NB4 (cell line): ENCODE measurements around the gene TBC1D2B.

Experiments used
- DNase-seq: peaks from one replicate; pipeline ENCODE4 v3.0.0; 2010; ENCODE audit warnings: low read depth
- H3K4me3 ChIP-seq: one replicate; pipeline ENCODE4 v1.5.1; 2011; ENCODE audit warnings: mild to moderate bottlenecking, low read depth, low read length, moderate library complexity
- MYC ChIP-seq: IDR thresholded peaks from 2 replicates; pipeline ENCODE4 v1.6.1; 2011; ENCODE audit warnings: low read depth, low read length
- POLR2A ChIP-seq: IDR thresholded peaks from 2 replicates; pipeline ENCODE4 v1.6.1; 2011; ENCODE audit warnings: mild to moderate bottlenecking; ENCODE audit not compliant: insufficient read length; ENCODE audit errors: extremely low read depth
- TF ChIP-seq, protein P1 (sequence below): IDR thresholded peaks from one replicate; pipeline ENCODE4 v1.5.1; 2012; ENCODE audit warnings: low read depth, low read length
- TF ChIP-seq, protein P2 (sequence below): IDR thresholded peaks from 2 replicates; pipeline ENCODE4 v1.6.1; 2011; ENCODE audit warnings: low read depth, low read length

Gene TBC1D2B

DNA sequence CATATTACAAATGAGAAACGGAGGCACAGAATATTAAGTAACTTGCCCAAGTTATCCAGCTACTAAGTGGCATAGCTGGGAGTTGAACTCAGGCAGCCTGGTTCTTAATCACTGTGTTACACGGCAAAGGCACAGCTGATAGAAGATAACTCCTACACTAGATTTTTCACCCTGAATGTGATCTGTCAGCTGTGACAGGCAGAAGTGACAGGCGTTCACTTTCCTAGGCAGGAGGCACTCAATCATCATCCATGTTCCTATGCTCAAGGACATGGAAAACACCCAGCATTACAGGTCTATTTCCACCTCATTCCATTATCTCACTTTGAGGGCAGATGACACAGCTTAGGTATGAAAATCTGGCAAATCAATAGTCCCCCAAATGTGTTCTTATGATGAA is 35.6 kb downstream of the TBC1D2B start:
- no peak for DNase-seq
- H3K4me3 ChIP-seq = no peak overlapping the region
- TF ChIP-seq POLR2A (no peak), MYC (no peak)
- TF ChIP-seq, protein P1, sequence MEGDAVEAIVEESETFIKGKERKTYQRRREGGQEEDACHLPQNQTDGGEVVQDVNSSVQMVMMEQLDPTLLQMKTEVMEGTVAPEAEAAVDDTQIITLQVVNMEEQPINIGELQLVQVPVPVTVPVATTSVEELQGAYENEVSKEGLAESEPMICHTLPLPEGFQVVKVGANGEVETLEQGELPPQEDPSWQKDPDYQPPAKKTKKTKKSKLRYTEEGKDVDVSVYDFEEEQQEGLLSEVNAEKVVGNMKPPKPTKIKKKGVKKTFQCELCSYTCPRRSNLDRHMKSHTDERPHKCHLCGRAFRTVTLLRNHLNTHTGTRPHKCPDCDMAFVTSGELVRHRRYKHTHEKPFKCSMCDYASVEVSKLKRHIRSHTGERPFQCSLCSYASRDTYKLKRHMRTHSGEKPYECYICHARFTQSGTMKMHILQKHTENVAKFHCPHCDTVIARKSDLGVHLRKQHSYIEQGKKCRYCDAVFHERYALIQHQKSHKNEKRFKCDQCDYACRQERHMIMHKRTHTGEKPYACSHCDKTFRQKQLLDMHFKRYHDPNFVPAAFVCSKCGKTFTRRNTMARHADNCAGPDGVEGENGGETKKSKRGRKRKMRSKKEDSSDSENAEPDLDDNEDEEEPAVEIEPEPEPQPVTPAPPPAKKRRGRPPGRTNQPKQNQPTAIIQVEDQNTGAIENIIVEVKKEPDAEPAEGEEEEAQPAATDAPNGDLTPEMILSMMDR = no peak
- TF ChIP-seq, protein P2, sequence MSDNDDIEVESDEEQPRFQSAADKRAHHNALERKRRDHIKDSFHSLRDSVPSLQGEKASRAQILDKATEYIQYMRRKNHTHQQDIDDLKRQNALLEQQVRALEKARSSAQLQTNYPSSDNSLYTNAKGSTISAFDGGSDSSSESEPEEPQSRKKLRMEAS = no peak

DNA sequence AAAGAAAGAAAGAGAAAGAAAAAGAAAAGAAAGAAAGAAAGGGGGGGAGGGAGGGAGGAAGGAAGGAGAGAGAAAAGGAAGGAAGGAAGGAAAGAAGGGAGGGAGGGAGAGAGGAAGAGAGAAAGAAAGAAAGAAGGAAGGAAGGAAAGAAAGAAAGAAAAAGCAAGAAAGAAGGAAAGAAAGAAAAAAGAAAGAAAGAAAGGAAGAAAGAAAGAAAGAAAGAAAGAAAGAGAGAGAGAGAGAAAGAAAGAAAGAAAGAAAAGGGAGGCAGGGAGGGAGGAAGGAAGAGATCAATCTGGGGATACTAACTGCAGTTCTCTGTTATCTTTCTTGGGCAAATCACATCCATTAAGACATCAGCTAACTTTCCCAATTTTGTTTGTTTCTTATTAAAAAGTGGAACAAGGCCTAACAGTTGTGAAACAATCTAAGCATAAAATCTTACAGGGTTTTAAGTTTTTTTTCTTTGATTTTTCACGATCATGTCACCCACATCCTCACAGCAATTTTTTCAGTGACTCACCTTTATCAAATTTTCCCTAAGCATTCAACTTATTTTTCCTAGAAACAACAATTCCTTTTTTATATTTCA is 36.8 kb downstream of the TBC1D2B start:
- TF ChIP-seq, protein P1 = no peak
- TF ChIP-seq, protein P2 = no peak
- TF ChIP-seq MYC (no peak), POLR2A (no peak)
- no peak overlapping the region for H3K4me3 ChIP-seq
- DNase-seq = no peak

DNA sequence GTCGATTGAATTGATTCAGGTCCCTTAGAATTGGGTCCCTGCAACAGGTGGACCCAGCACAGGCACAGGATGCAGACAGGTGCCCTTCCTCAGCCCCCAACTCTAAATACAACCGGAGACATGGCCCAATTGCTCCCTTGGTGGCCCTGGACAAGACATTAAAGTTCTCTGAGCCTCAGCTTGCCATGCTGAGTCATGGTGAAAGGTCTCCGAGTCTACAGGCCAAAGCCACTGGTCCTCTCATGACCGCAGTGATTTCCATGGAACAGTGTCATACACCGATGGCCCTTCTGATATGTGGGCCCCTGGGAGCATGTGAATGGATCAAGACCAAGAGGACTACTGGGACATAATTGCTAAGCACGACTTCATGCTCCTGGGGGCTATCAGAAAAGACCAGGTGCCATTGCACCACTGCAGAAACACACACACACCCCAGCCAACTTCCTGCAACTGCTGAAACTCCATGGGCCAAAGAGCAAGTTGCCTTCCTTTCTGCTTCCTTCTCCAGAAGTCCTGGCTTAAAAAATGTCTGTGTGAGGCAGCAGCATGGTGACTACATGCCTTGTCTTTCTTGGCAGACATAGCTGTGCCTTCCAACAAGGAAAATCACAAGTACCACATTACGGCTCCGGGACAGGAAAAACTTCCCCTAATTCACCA is 38.8 kb downstream of the TBC1D2B start:
- DNase-seq = no peak
- no peak overlapping the region for H3K4me3 ChIP-seq
- TF ChIP-seq MYC (no peak), POLR2A (no peak)
- TF ChIP-seq, protein P1 = no peak
- TF ChIP-seq, protein P2 = no peak

DNA sequence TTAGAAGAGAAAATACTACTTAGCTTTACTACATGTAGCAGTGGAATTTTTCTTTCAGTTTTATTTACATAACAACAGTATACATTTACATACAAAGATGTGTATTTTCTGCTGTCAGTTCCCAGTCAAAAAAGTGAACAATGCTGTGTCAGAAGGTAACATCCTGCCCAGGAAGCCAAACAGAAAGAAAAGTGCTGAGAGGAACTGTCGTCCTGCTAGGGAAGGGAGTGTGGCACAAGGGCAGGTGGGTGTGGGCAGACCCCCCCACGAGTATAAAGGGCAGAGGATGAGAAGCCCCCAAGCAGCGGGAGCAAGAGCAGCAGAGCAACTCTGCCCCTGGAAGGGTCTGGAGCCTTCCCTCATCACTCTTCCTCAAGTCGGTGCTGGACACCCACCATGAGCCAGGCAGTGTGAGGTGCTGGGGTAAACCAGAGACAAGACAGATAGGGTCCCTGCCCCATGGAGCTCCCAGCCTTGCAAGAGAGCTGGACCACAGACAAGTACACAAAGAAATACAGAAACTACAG is 39.7 kb downstream of the TBC1D2B start:
- peak; percentile 38 for DNase-seq
- H3K4me3 ChIP-seq = no peak overlapping the region
- TF ChIP-seq, protein P2 = no peak
- TF ChIP-seq, protein P1 = no peak
- TF ChIP-seq MYC (no peak), POLR2A (no peak)

DNA sequence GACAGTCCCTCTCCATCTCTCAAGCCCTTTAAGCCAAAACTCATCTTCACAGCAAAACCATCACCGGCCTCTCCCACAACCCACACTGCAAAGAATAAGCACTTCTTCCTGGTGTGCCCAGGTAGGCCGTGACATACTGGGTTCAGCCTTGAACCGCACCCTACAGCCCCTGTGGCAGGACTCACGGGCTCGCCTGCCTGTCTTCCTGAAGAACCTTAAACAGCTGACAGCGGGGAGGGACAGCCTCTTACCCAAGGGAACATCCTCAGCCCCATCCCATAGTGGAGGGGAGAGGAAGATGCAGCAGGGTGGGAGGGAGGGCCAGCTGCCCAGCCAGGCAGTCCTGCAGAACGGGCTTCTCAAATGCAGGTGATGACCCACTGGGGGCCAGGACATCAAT is 40.2 kb downstream of the TBC1D2B start:
- no peak overlapping the region for H3K4me3 ChIP-seq
- DNase-seq = no peak

More for the DNA sequence above, 40.2 kb downstream of the TBC1D2B start:
- TF ChIP-seq POLR2A = no peak
- no peak for TF ChIP-seq MYC
- TF ChIP-seq, protein P1 = no peak
- TF ChIP-seq, protein P2 = no peak
